ENCODE results near the gene LPIN1. TPM values are rescaled to one million over a fixed set of nuclear protein-coding genes. Genes with fewer than 3 reads are reported as not detected.

Gene LPIN1
- total RNA-seq, result 10 to 100 TPM; 54.0 to 57.8 TPM

DNA sequence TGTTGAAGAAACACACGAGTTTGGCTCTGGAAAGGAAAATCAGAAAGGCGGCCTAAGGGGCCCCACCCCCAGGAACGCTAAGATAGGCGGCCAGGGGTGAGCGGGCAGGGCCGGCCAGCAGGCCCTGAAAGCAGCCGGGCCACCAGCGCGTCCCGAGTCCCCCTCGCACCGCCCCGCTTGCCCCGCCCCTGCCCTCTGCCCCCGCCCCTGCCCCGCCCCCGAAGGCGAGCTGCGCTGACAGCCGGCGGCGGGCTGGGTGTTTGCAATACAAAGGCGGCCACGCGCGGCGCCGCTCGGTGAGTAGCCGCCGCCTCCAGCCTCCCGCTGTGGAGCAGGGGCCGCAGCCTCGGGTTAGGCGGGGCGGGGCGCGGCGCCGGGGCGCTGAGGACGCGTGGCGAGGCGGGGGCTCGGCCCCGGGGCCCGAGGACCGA, at the start of gene LPIN1:
LPIN1 (plus strand) TSS at position 257 of the 431 bp plus-strand sequence. CDS start 18,910 bp downstream, outside the sequence.
- Mint-ChIP-seq H3K9me3 (no peaks in the 10 kb centered on the region), H3K36me3 (ENCODE audit: low read depth) (peaks cover 9% of the 10 kb centered on the region), H3K27ac (peak within 1 kb of the TSS; percentile 88), H3K27me3 (no peaks in the 10 kb centered on the region), H3K4me3 (peak within 1 kb of the TSS; percentile 92), H3K4me1 (peaks cover 78% of the 10 kb centered on the region)
- ChIA-PET CTCF (interaction anchor here (1.3 to 6.2 kb wide), 7 partner anchors 7 to 57 kb away, joined by 3 to 75 read pairs (median 9); no protein-coding TSS in a partner anchor), POLR2A (interaction anchor here (0.6 to 4.8 kb wide), 7 partner anchors 8 to 934 kb away, joined by 3 to 39 read pairs (median 5); partner anchors contain the start of gene PDIA6)
- DNase-seq, result peak; percentile 90

- Mint-ChIP-seq H3K4me1 (peaks cover 3% of the 10 kb centered on the region), H3K36me3 (ENCODE audit: low read depth) (no peaks in the 10 kb centered on the region), H3K9me3 (no peaks in the 10 kb centered on the region)
Observed at GRCh38 chr2:11696736-11697102, 49.7 kb upstream of the LPIN1 start.

DNA sequence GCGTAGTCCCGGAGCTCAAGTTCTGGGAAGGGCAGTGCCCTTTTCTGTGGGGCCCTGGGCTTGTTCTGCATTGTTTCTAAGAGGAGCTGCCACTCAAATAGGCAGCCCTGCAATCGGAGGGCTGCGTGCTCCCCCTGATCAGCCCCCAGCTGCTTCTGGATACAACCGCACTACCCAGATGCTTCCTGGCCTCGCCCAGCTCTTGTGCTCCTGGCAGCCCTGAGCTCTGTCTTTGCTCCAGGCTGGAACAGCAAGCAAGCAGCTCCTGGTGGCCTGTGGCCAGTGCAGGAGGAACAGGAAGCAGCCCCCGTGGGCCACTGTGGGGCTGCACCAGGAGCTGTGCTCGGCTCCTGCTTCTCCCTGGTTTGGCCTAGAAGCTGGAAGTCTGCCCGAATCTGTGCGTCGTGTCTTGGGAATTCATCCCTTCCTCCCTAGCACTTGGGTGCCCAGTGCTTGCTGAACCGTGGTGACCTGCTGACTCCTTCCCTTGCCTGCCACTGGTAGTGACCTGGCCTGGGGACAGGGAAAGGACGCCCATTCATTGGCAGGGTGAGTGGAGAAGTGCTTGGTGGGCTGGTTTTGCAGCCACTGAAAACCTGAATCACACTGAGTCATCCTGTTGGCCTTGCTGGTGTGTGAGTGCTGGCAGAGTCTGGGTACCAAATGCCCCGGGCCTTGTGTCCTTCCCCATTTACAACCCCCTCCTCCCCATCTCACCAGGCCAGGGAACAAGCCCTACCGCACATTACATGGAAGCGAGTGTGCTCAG, 49.1 kb upstream of the LPIN1 start:
- no peak overlapping the region for H3K4me3 Mint-ChIP-seq
- H3K36me3 Mint-ChIP-seq (ENCODE audit: low read depth), result no peaks in the 10 kb centered on the region
- H3K27ac Mint-ChIP-seq, result no peak overlapping the region
- no peak for DNase-seq
- peaks cover 3% of the 10 kb centered on the region for H3K4me1 Mint-ChIP-seq
- POLR2A ChIA-PET, result interaction anchor here (0.7 kb wide), 1 partner anchor 9 kb away, joined by 3 read pairs; no protein-coding TSS in a partner anchor
- no peaks in the 10 kb centered on the region for H3K27me3 Mint-ChIP-seq
- CTCF ChIA-PET, result interaction anchor here (1.1 to 21.0 kb wide), 3 partner anchors 9 to 84 kb away, joined by 3 to 327 read pairs (median 4); no protein-coding TSS in a partner anchor
- no peaks in the 10 kb centered on the region for H3K9me3 Mint-ChIP-seq

More at GRCh38 chr2:11696736-11697102, 49.7 kb upstream of the LPIN1 start:
- H3K27ac Mint-ChIP-seq, result no peak overlapping the region
- H3K4me3 Mint-ChIP-seq, result no peak overlapping the region
- no peak for DNase-seq
- ChIA-PET POLR2A (interaction anchor here (0.7 kb wide), 1 partner anchor 9 kb away, joined by 3 read pairs; no protein-coding TSS in a partner anchor), CTCF (interaction anchor here (1.1 to 21.0 kb wide), 3 partner anchors 10 to 85 kb away, joined by 3 to 327 read pairs (median 4); no protein-coding TSS in a partner anchor)
- H3K27me3 Mint-ChIP-seq, result no peaks in the 10 kb centered on the region

DNA sequence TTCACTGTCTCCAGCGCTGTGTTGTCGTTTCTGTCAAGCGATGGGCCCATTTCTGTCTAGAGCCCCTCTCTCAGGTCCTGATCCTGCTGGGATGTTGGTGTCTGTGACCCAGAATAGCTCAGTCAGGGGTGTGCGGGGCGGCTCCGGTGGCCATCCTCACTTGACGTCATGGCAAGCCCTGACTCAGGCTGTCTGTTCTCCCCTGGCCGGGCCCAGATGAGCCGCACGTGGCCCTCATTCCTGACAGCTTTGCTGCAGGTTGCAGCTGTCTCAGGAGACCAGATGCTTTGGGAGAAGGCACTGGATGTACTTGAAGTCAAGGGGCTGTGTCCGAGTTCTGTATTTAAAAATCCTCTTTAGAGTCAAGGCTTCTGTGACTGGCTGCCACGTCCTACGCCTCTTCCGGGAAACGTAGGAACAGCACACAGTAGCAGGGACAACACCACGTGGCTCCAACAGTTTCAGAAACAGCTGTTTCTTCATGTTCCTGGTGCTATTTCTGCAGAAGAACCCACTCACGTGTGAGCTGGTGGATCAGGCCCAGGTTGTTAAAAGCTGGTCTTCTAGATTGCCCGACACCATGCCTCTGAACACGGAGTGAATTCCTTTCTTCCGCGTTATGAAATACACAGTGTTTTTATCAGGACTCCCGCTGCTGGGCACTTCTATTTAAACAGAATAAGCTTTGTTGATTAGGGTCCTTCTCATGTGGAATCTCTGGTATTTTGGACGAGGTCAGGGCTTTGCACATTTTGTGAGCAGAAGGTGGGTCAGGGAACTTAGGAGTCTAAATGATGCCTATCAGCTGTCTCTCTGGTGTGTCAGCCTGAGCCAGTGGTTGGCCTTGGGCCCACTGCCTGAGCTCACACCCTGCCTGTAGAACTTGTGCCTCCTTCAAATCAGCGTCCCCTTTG, 48.2 kb upstream of the LPIN1 start:
- Mint-ChIP-seq H3K4me1 (no peaks in the 10 kb centered on the region), H3K27me3 (no peaks in the 10 kb centered on the region), H3K9me3 (no peaks in the 10 kb centered on the region), H3K27ac (no peak overlapping the region), H3K36me3 (ENCODE audit: low read depth) (no peaks in the 10 kb centered on the region), H3K4me3 (no peak overlapping the region)
- no peak for DNase-seq
- ChIA-PET CTCF (interaction anchor here (0.8 to 21.0 kb wide), 4 partner anchors 9 to 83 kb away, joined by 4 to 327 read pairs (median 4); no protein-coding TSS in a partner anchor), POLR2A (no interaction called here)

GRCh38 chr2:11699686-11700670, 46.5 kb upstream of the LPIN1 start:
- POLR2A ChIA-PET, result no interaction called here
- no peaks in the 10 kb centered on the region for H3K4me1 Mint-ChIP-seq
- DNase-seq, result no peak
- no peaks in the 10 kb centered on the region for H3K36me3 Mint-ChIP-seq (ENCODE audit: low read depth)
- H3K27ac Mint-ChIP-seq, result no peak overlapping the region
- no peaks in the 10 kb centered on the region for H3K9me3 Mint-ChIP-seq
- CTCF ChIA-PET, result interaction anchor here (1.2 to 21.0 kb wide), 4 partner anchors 10 to 81 kb away, joined by 3 to 327 read pairs (median 4); no protein-coding TSS in a partner anchor
- no peaks in the 10 kb centered on the region for H3K27me3 Mint-ChIP-seq
- no peak overlapping the region for H3K4me3 Mint-ChIP-seq

DNA sequence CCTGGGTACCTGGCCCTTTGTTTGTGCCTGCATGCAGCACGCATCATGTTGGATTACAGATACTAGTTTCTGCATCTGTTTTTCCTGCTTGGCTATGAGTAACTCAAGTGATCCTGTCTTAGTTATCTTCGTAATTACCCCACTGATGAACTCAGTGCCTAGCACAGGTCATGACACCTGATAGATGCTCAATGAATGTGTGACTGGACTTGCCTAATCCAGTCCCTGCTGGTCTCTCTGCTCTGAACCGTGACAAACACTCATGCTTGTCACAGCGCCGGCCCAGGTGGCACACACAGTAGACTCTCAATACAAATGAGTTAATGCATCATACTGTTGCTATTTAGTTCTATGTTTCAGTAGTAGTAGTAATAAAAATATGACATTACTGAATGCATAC, 45.2 kb upstream of the LPIN1 start:
- H3K9me3 Mint-ChIP-seq, result peaks cover 3% of the 10 kb centered on the region
- no peak for DNase-seq
- no peaks in the 10 kb centered on the region for H3K4me1 Mint-ChIP-seq
- H3K36me3 Mint-ChIP-seq (ENCODE audit: low read depth), result no peaks in the 10 kb centered on the region
- no peaks in the 10 kb centered on the region for H3K27me3 Mint-ChIP-seq
- POLR2A ChIA-PET, result no interaction called here
- H3K4me3 Mint-ChIP-seq, result no peak overlapping the region
- no peak overlapping the region for H3K27ac Mint-ChIP-seq
- CTCF ChIA-PET, result interaction anchor here (1.2 to 21.0 kb wide), 2 partner anchors 12 to 80 kb away, joined by 3 to 327 read pairs; no protein-coding TSS in a partner anchor

GRCh38 chr2:11701751-11702301, 44.6 kb upstream of the LPIN1 start:
- no peaks in the 10 kb centered on the region for H3K27me3 Mint-ChIP-seq
- POLR2A ChIA-PET, result no interaction called here
- no peaks in the 10 kb centered on the region for H3K4me1 Mint-ChIP-seq
- H3K9me3 Mint-ChIP-seq, result peaks cover 3% of the 10 kb centered on the region
- H3K27ac Mint-ChIP-seq, result no peak overlapping the region
- CTCF ChIA-PET, result no interaction called here
- H3K4me3 Mint-ChIP-seq, result no peak overlapping the region
- DNase-seq, result no peak
- H3K36me3 Mint-ChIP-seq (ENCODE audit: low read depth), result no peaks in the 10 kb centered on the region

DNA sequence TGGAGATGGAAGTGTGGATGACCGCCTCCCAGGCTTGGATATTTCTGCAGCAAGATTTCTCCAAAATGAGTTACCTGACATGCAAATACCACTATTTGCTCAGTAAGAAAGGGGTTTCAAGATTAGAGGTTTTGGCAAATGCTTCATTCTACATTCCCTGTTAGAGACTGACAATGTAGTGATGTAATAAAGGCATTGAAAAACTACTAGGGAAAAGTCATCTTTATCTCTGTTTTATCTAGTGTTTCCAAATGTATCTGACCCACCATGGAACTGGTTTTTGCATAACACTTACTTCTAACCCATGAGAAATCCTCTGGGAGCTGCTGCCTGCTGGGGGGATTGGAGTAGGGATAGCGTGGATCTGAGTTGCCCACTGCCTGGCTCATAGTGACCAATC, 43.5 kb upstream of the LPIN1 start:
- ChIA-PET POLR2A (no interaction called here), CTCF (interaction anchor here (0.9 to 1.3 kb wide), 2 partner anchors 10 to 77 kb away, joined by 4 to 5 read pairs; no protein-coding TSS in a partner anchor)
- Mint-ChIP-seq H3K4me3 (no peak overlapping the region), H3K9me3 (peaks cover 3% of the 10 kb centered on the region), H3K4me1 (no peaks in the 10 kb centered on the region), H3K36me3 (ENCODE audit: low read depth) (no peaks in the 10 kb centered on the region), H3K27me3 (no peaks in the 10 kb centered on the region), H3K27ac (no peak overlapping the region)
- no peak for DNase-seq

DNA sequence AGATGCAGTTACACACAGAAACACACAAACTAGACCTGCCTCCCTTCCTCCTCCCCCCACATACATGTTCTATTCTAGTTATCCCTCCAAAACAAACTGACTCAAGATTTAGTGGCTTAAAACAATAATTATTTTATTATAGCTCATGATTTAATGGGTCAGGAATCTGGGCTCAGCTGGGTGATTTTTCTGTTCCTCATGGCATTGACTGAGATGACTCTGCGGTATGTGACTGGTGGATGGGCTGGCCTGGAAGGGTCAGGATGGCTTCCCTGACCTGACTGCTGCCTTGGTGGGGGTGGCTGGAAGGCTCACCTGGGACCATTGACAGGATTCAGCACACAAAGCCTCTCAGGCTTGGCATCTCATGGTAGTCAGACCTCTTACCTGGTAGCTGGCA, 42.7 kb upstream of the LPIN1 start:
- Mint-ChIP-seq H3K4me1 (no peaks in the 10 kb centered on the region), H3K9me3 (peaks cover 3% of the 10 kb centered on the region), H3K27me3 (no peaks in the 10 kb centered on the region), H3K4me3 (no peak overlapping the region), H3K36me3 (ENCODE audit: low read depth) (no peaks in the 10 kb centered on the region), H3K27ac (no peak overlapping the region)
- CTCF ChIA-PET, result interaction anchor here (0.9 to 1.3 kb wide), 2 partner anchors 11 to 76 kb away, joined by 4 to 5 read pairs; no protein-coding TSS in a partner anchor
- DNase-seq, result no peak
- POLR2A ChIA-PET, result no interaction called here

- H3K9me3 Mint-ChIP-seq, result peaks cover 3% of the 10 kb centered on the region
- no peaks in the 10 kb centered on the region for H3K4me1 Mint-ChIP-seq
Observed at GRCh38 chr2:11705063-11705462, 41.4 kb upstream of the LPIN1 start.

GRCh38 chr2:11705711-11706110, 40.7 kb upstream of the LPIN1 start:
- DNase-seq, result no peak
- no peak overlapping the region for H3K27ac Mint-ChIP-seq
- H3K4me3 Mint-ChIP-seq, result no peak overlapping the region
- H3K36me3 Mint-ChIP-seq (ENCODE audit: low read depth), result no peaks in the 10 kb centered on the region
- ChIA-PET CTCF (interaction anchor here (0.6 to 2.1 kb wide), 7 partner anchors 9 to 123 kb away, joined by 3 to 7 read pairs (median 3); no protein-coding TSS in a partner anchor), POLR2A (no interaction called here)
- H3K4me1 Mint-ChIP-seq, result no peaks in the 10 kb centered on the region
- H3K27me3 Mint-ChIP-seq, result peaks cover 3% of the 10 kb centered on the region
- peaks cover 3% of the 10 kb centered on the region for H3K9me3 Mint-ChIP-seq

More at GRCh38 chr2:11705063-11705462, 41.4 kb upstream of the LPIN1 start:
- no peak overlapping the region for H3K4me3 Mint-ChIP-seq
- H3K27me3 Mint-ChIP-seq, result peaks cover 3% of the 10 kb centered on the region
- H3K36me3 Mint-ChIP-seq (ENCODE audit: low read depth), result no peaks in the 10 kb centered on the region
- ChIA-PET POLR2A (no interaction called here), CTCF (interaction anchor here (0.6 to 1.1 kb wide), 4 partner anchors 10 to 124 kb away, joined by 3 to 4 read pairs (median 4); no protein-coding TSS in a partner anchor)
- no peak overlapping the region for H3K27ac Mint-ChIP-seq
- DNase-seq, result no peak

Measured in activated CD4-positive, alpha-beta memory T cell treated with anti-CD3 and anti-CD28 coated beads, Interleukin-2, amount 10 ng/mL, durations not matched to agents 7 days and 5 days (primary cell).